Loucy (cell line): ENCODE measurements around the gene CFAP43.

Experiments
- EZH2phosphoT487 ChIP-seq: fragments of 200-600 bp; IDR thresholded peaks from 2 replicates; pipeline ENCODE4 v1.6.1; 2018; ENCODE audit warnings: antibody characterized with exemption, mild to moderate bottlenecking, moderate library complexity, borderline replicate concordance
- TF ChIP-seq, protein P1 (sequence below): fragments of 200-600 bp; sonication (generic); conservative IDR thresholded peaks from 2 replicates; pipeline ENCODE4 v1.5.1; 2014; ENCODE audit warnings: mild to moderate bottlenecking, antibody characterized with exemption, low read length

- TF ChIP-seq, protein P1, sequence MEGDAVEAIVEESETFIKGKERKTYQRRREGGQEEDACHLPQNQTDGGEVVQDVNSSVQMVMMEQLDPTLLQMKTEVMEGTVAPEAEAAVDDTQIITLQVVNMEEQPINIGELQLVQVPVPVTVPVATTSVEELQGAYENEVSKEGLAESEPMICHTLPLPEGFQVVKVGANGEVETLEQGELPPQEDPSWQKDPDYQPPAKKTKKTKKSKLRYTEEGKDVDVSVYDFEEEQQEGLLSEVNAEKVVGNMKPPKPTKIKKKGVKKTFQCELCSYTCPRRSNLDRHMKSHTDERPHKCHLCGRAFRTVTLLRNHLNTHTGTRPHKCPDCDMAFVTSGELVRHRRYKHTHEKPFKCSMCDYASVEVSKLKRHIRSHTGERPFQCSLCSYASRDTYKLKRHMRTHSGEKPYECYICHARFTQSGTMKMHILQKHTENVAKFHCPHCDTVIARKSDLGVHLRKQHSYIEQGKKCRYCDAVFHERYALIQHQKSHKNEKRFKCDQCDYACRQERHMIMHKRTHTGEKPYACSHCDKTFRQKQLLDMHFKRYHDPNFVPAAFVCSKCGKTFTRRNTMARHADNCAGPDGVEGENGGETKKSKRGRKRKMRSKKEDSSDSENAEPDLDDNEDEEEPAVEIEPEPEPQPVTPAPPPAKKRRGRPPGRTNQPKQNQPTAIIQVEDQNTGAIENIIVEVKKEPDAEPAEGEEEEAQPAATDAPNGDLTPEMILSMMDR, result no peak
- TF ChIP-seq EZH2phosphoT487, result no peak
Measured at GRCh38 chr10:104197364-104197763, 34.8 kb downstream of the CFAP43 start.
